IPS DF 4.7 (cell line): ENCODE measurements around the gene CETN1.

ENCODE experiments used
- DNase-seq: peaks from one replicate; pipeline ENCODE4 v3.0.0-alpha.2; 2013; ENCODE audit warnings: low spot score; ENCODE audit errors: extremely low read depth

CETN1 gene

GRCh38 chr18:580154-580553 lies at the start of gene CETN1:
Gene CETN1 (plus strand): TSS chr18:580380. CDS start chr18:580409, 29 bp downstream.
- DNase-seq, result no peak

DNA sequence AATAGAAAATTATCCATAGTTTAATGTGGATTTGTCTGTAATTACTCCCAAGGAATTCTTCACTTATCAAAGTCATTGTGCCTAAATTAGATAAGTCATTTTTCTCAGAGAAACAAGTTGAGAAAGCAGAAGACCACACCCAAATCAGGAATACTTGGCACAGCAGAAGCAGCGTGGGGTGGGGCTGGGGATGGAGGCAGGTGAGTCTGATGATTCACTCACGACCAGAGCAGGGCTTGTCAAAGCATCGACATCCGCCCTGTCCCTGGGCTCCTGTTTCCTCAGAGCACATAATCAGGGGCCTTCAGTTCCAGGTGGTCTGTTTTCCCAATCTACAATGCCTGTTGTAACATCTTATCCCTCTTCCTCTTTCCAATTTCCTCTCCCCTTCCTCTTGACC lies 48.2 kb upstream of the CETN1 start:
- no peak for DNase-seq

- no peak for DNase-seq
Measured at GRCh38 chr18:532632-533031, 47.5 kb upstream of the CETN1 start.

GRCh38 chr18:533995-534601 lies 46.1 kb upstream of the CETN1 start:
- DNase-seq, result no peak

GRCh38 chr18:543447-544078 lies 36.6 kb upstream of the CETN1 start:
- no peak for DNase-seq

GRCh38 chr18:549967-550366 lies 30.2 kb upstream of the CETN1 start:
- no peak for DNase-seq

DNA sequence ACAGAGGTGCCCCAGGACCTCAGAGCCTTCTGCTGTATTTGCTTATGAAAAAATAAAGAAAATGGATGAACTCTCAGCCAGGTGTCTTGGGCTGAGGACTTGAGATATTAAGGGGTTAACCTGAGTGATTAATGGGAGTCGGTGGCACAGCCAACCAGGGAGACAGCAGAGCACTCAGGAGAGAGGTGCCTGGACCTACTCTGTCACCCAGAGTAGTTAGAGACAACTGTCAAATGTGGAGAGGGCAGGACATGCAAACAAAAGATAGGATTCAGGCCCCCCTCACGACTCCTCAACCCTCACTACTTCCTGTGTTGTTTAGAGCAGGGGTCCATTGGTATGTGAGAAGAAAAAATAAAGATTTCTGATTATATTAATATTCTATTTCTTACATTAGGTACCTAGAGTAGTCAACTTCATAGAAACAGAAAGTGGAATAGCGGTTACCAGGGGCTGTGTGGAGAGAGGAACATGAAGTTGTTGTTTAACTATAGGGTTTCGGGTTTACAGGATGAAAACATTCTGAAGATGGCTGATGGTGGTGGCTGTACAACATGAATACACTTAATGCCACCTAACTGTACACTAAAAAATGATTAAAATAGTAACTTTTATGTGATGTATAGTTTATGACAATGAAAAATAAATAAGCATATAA lies 28.6 kb upstream of the CETN1 start:
- no peak for DNase-seq

DNA sequence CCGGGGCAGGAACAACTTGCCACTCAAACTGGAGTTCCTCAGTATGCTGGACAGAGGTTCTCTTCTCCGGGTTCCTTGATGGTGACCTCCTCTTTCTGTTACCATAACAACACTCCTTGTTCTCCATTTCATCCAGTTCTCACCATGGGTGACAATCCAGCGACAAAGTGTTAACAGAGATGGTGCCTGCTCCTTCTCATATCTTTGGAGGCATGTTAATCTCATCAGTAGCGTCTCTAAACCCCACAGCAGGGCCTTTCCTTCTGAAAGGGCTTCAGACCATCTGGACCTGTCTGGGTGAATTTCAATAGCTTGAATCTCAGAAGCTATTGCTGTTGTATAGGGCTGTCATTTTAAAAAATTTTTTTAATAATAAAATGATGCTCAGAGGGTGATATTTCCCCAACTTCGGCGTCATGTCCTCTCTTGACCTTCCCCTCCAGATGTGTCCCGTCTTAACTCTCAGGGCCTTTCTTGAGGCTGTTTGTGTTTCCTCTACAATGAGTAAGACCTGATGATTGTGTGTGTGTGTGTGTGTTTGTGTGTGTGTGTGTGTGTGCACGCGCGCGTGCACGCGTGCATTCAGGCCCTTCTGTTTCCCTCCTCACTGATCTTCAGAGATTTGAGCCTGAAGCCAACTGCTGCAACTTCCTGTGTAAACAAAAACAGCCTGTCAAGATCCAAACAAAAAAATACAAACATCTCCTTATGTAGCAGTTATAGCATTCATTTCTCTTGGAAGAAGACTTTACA lies 24.3 kb upstream of the CETN1 start:
- DNase-seq, result no peak

GRCh38 chr18:564708-565561 lies 15.2 kb upstream of the CETN1 start:
- no peak for DNase-seq

- no peak for DNase-seq
Measured at GRCh38 chr18:565562-566061, 14.6 kb upstream of the CETN1 start.

DNA sequence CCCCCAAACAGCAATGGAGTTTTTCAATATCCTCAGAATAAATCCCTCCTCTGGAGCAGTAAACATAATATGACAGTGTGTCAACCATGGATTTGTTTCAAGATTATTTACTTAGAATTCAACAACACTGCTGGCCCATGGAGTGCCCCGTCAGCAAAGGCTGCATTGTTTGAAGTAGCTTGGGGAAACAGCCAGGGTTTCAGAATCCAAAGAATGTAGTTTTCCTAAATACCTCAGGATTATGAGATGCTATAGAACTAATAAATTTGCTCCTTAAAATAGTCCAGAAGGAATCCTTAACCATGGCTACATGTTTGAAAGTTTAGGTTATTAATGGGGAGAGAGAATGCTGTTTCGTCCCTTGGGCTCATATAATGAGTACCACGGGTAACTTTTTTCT lies 13.1 kb upstream of the CETN1 start:
- no peak for DNase-seq

GRCh38 chr18:568731-569130 lies 11.4 kb upstream of the CETN1 start:
- DNase-seq, result no peak

- DNase-seq, result no peak
Measured at GRCh38 chr18:570256-570655, 9.9 kb upstream of the CETN1 start.

- no peak for DNase-seq
Measured at GRCh38 chr18:570697-571096, 9.5 kb upstream of the CETN1 start.

DNA sequence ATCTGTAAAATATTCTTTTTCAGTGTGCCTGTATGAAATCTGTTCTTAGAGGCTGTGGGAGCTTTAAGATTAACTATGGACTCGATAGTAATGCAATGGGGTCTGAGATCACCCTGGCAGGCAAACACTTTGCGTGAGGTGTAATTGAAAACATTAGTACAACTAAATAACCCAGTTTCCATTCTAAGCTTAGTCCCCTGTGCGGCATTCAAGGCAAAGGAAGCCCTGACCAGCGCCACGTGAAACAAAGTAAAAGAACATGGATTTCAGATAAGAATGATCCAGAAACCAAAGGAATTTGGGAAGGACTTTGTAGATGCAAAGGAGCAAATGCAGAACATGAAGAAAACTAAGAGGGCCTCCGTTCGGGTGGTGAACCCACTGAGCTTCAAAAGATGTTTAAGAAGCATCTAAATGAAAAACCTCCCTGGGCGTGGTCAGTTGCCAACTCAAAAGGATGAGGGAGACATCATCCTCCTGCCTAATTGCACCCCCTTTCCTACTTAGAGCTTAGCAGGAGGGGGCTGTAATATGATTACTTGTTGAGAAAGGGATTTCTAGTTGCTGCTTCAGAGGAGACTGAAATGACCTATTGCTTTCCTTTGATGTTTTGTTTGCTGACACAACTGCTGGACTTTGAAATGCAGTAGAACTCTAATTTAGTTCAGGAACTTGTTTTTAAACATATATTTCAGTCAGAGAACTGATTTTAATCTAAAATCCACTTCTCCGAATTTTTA lies 7.9 kb upstream of the CETN1 start:
- DNase-seq, result no peak

- no peak for DNase-seq
Measured at GRCh38 chr18:572831-573289, 7.3 kb upstream of the CETN1 start.

DNA sequence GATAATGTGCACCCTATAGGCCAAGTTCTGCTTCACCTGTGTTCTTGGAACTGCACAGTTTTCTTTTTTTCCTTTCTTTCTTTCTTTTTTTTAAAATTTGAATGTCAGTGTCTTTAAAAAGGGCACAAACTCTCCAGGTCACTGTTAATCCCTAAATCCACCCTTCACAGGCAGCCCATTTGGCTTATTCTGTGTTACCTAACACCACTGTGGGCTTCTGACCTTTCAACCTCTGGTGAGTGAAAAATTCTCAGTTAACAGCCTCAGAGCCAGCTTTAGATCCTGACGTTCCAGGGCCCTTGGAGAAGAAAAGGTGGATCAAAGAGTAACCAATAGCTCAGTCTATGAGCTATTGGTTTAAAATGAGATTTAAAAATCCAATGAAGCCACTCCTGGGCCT lies 6.8 kb upstream of the CETN1 start:
- no peak for DNase-seq

DNA sequence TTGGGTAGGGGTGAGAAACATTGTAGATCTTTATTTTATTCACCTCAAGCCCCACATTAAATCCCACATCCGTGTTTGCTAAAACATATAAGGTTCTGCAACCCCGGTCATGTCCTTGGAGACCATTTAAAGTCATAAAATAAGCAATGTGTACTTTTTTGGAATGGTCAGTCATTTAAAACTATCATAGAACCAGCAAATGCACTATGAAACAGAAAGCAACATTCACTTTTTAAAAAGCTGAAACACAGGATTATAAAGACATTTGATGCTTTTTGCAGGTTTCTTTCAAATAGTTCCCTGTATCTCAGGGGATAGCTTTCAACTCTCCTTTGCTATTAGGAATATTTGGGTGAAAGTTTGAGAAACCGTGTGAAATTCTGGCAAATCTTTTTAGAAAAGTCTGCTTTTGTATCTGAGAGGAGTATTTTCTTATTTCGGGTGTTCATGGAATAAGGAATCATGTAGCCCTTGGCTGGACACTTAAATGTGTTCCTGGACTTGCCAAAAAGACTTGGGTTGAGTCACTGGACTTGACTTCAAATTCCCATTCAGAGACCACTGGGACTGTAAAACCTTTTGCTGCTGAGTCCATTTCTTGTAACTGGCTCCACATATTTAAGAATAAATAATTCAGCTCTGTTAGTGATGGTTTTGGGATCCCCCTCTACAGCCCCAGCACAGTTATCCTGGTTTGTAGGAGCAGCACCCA lies 5.9 kb upstream of the CETN1 start:
- DNase-seq, result no peak

GRCh38 chr18:574865-575645 lies 5.1 kb upstream of the CETN1 start:
- peak; percentile 22 for DNase-seq
